NK-92 (cell line): Measurements from ENCODE around the gene TMX2.

Experiments used
- DNase-seq: peaks from one replicate; lab custom pipeline; 2025; ENCODE audit not compliant: unreplicated experiment; lab: John Stamatoyannopoulos, UW

Gene TMX2

GRCh38 chr11:57763568-57763967 lies 51.2 kb downstream of the TMX2 start:
- DNase-seq: no peak

- DNase-seq: no peak
Measured at GRCh38 chr11:57764021-57764420, 51.6 kb downstream of the TMX2 start.

GRCh38 chr11:57764566-57764965 lies 52.2 kb downstream of the TMX2 start:
- no peak for DNase-seq

- no peak for DNase-seq
Measured at GRCh38 chr11:57764972-57765371, 52.6 kb downstream of the TMX2 start.

GRCh38 chr11:57770793-57771192 lies 58.4 kb downstream of the TMX2 start:
- no peak for DNase-seq

GRCh38 chr11:57771365-57771764 lies 59.0 kb downstream of the TMX2 start:
- DNase-seq: no peak

GRCh38 chr11:57772562-57772961 lies 60.2 kb downstream of the TMX2 start:
- no peak for DNase-seq

GRCh38 chr11:57773026-57773598 lies 60.7 kb downstream of the TMX2 start:
- DNase-seq: no peak

- DNase-seq: no peak
Measured at GRCh38 chr11:57775491-57775890, 63.1 kb downstream of the TMX2 start.

GRCh38 chr11:57776031-57776521 lies 63.7 kb downstream of the TMX2 start:
- DNase-seq: no peak

- no peak for DNase-seq
Measured at GRCh38 chr11:57776577-57777210, 64.3 kb downstream of the TMX2 start.

- no peak for DNase-seq
Measured at GRCh38 chr11:57777969-57778317, 65.5 kb downstream of the TMX2 start.

- no peak for DNase-seq
Measured at GRCh38 chr11:57778318-57779037, 66.1 kb downstream of the TMX2 start.

GRCh38 chr11:57779276-57779675 lies 66.9 kb downstream of the TMX2 start:
- no peak for DNase-seq

GRCh38 chr11:57781529-57781943 lies 69.1 kb downstream of the TMX2 start:
- no peak for DNase-seq

GRCh38 chr11:57785072-57785471 lies 72.7 kb downstream of the TMX2 start:
- DNase-seq: no peak

GRCh38 chr11:57786436-57786835 lies 74.0 kb downstream of the TMX2 start:
- DNase-seq: no peak

- no peak for DNase-seq
Measured at GRCh38 chr11:57787006-57787604, 74.7 kb downstream of the TMX2 start.

GRCh38 chr11:57787920-57788702 lies 75.7 kb downstream of the TMX2 start:
- DNase-seq: no peak

- DNase-seq: no peak
Measured at GRCh38 chr11:57788703-57789088, 76.3 kb downstream of the TMX2 start.
